SK-N-SH (cell line): ENCODE data around the gene ERVH48-1.
"Not testable (repeated sequence)": the region's sequence is repeated elsewhere in the genome, so short reads cannot be mapped to it uniquely, and the experiment has no call there.

Source experiments
- ELF1 ChIP-seq: IDR thresholded peaks from 2 replicates; pipeline ENCODE4 v1.4.0; 2012
- EZH2phosphoT487 ChIP-seq: fragments of 200-600 bp; sonication (generic); IDR thresholded peaks from 2 replicates; pipeline ENCODE4 v1.6.1; 2017; ENCODE audit warnings: low read depth, mixed run types, mild to moderate bottlenecking, antibody characterized with exemption, moderate library complexity, borderline replicate concordance
- POLR2AphosphoS5 ChIP-seq: IDR thresholded peaks from 2 replicates; pipeline ENCODE4 v1.6.1; 2012; ENCODE audit warnings: low read depth, low read length
- RFX5 ChIP-seq: IDR thresholded peaks from 2 replicates; pipeline ENCODE4 v1.6.1; 2012; ENCODE audit warnings: mild to moderate bottlenecking, improper control_type of control experiment, low read length
- YY1 ChIP-seq: IDR thresholded peaks from 2 replicates; pipeline ENCODE4 v1.4.0; 2012; ENCODE audit warnings: low read depth, mild to moderate bottlenecking
- TF ChIP-seq, protein P1 (sequence below): fragments of 200-600 bp; sonication (generic); IDR thresholded peaks from 2 replicates; pipeline ENCODE4 v1.6.1; 2017; ENCODE audit warnings: antibody characterized with exemption, mild to moderate bottlenecking, moderate library complexity
- TF ChIP-seq, protein P2 (sequence below): fragments of 150-350 bp; IDR thresholded peaks from 2 replicates; pipeline ENCODE4 v1.6.1; 2017; ENCODE audit warnings: antibody characterized with exemption, low read length, low read depth, borderline replicate concordance
- TF ChIP-seq, protein P3 (sequence below): IDR thresholded peaks from 2 replicates; pipeline ENCODE4 v1.4.0; 2012; ENCODE audit warnings: low read depth

DNA sequence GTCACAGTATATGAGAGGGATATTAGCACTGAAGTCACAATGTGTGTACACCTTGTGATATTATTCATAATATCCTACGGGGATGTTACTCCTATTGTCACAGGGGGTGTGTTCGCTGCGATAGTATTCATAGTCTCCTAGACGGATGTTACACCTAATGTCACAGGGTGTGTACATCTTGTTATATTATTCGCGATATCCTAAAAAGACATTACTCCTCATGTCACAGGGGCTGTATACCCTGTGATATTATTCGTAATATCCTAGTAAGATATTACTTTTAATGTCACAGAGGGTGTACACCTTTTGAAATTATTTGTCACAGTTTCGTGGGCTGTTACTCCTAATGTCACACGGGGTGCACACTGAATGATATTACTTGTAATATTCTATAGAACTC is 25.8 kb upstream of the ERVH48-1 start:
- TF ChIP-seq, protein P1, sequence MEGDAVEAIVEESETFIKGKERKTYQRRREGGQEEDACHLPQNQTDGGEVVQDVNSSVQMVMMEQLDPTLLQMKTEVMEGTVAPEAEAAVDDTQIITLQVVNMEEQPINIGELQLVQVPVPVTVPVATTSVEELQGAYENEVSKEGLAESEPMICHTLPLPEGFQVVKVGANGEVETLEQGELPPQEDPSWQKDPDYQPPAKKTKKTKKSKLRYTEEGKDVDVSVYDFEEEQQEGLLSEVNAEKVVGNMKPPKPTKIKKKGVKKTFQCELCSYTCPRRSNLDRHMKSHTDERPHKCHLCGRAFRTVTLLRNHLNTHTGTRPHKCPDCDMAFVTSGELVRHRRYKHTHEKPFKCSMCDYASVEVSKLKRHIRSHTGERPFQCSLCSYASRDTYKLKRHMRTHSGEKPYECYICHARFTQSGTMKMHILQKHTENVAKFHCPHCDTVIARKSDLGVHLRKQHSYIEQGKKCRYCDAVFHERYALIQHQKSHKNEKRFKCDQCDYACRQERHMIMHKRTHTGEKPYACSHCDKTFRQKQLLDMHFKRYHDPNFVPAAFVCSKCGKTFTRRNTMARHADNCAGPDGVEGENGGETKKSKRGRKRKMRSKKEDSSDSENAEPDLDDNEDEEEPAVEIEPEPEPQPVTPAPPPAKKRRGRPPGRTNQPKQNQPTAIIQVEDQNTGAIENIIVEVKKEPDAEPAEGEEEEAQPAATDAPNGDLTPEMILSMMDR = not testable (repeated sequence)
- TF ChIP-seq, protein P2, sequence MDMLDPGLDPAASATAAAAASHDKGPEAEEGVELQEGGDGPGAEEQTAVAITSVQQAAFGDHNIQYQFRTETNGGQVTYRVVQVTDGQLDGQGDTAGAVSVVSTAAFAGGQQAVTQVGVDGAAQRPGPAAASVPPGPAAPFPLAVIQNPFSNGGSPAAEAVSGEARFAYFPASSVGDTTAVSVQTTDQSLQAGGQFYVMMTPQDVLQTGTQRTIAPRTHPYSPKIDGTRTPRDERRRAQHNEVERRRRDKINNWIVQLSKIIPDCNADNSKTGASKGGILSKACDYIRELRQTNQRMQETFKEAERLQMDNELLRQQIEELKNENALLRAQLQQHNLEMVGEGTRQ = not testable (repeated sequence)
- TF ChIP-seq, protein P3, sequence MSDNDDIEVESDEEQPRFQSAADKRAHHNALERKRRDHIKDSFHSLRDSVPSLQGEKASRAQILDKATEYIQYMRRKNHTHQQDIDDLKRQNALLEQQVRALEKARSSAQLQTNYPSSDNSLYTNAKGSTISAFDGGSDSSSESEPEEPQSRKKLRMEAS = not testable (repeated sequence)
- TF ChIP-seq RFX5, ELF1, POLR2AphosphoS5, EZH2phosphoT487, YY1: not testable (repeated sequence)
